NCI-H1417 (cell line): ENCODE data around the gene CHRNA10.

Experiments used
- DNase-seq, 3 experiments: peaks; one replicate each; lab custom pipeline; 2025; lab: John Stamatoyannopoulos, UW

The CHRNA10 gene

DNA sequence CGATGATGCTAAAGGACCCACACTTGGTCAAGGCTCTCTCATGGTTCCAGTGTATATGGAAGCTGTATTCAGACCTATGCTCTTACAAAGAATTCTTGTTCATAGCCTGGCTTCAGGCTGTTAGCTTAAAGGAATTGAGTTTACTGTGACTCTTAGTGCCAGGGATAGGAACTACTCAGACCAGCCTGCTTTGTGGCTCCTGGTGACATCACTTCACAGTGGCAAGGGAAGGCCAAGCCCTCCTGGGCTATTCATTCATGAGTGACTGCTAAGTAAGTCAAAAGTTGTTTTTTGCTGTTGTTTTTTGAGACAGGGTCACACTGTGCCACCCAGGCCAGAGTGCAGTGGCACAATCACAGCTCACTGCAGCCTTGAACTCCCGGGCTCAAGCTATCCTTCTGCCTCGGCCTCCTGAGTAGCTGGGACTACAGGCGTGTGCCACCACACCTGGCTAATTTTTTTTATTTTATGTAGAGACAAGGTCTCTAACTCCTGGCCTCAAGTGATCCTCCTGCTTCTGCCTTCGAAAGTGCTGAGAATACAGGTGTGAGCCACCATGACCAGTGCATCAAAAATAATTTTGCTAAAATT is 39.0 kb downstream of the CHRNA10 start:
- DNase-seq, result no peak

- no peak for DNase-seq
These were observed 39.9 kb downstream of the CHRNA10 start for GRCh38 chr11:3631331-3631730.

- no peak for DNase-seq
These were observed 43.9 kb downstream of the CHRNA10 start for GRCh38 chr11:3627291-3627690.

DNA sequence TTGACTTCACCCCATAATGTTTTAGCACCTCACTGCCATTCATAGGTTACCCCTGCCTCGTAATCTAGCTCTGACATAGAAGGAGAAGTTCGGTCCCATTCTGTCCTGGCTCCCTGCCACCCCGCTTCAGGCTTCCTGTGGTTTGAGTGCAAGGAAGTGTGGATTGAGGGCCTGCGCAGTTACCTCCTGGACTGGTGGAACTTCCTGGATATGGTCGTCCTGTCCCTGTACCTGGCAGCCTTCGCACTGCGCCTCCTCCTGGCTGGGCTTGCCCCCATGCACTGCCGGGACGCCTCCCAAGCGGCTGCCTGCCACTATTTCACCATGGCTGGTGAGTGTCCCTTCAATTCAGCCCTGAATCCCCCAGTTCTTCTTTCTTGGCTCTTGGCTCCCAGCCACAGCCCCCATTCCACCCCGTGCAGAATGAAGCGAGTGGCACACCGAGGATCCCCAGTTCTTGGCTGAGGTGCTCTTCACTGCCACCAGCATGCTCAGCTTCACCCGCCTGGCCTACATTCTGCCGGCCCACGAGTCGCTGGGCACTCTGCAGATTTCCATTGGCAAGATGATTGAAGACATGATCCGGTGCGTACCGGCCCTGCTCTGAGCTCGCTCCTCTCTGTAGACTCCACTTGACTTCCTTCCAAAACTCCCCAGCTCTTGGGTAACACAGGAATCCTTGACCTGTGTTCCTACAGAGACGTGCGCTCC is 44.8 kb downstream of the CHRNA10 start:
- no peak for DNase-seq

- no peak for DNase-seq
These were observed 47.3 kb downstream of the CHRNA10 start for GRCh38 chr11:3623767-3624458.

DNA sequence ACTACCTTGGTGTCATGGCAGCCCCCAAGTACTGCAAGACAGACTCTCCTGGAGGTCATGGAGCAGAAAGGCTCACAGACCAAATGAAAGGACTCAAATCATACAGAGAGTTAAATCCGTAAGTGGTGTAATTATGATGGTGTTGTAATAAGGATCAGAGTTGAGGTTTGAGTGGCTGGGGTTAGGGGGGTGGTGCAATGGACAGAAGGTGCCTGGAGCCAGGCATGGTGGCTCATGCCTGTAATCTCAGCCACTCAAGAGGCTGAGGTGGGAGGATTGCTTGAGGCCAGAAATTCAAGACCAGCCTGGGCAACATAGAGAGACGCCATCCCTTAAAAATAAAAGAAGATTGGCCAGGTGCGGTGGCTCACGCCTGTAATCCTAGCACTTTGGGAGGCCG is 48.1 kb downstream of the CHRNA10 start:
- no peak for DNase-seq

DNA sequence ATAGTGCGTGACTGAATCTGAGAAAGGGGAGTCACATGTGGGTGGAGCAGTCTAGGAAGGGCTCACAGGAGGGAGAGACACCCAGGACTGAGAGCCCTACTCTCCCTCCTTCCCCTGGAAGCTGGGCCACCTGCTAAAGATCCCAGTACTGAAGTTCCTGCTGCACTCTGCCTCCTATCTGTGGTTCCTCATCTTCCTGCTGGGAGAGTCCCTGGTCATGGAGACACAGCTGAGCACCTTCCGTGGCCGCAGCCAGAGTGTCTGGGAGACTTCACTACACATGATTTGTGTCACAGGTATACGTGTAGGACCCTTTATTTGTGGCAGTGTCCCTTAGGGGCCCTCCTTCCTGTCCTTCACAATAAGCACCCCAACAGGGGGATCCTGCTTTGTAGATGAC is 48.7 kb downstream of the CHRNA10 start:
- DNase-seq, result no peak

DNA sequence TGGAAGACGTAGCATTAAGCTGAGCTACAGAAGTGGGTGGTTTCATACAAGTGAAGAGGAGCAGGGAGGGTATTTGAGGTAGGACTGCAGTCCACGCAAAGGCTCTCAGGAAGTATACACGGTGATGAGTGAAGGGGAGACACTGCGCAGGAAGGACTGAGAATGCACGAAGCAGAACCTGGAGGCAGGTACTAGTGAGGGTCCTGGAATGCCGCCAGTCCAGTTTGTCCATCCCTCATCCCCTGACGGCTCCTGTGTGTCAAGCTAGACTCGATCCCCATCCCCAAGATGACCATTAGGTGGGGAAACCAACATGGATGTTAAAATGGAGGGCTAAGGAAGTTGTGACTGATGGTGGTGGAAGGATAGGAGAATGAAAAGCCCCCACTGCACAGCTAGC is 53.2 kb downstream of the CHRNA10 start:
- DNase-seq, result no peak

- DNase-seq, result no peak
These were observed 54.3 kb downstream of the CHRNA10 start for GRCh38 chr11:3616721-3617460.

DNA sequence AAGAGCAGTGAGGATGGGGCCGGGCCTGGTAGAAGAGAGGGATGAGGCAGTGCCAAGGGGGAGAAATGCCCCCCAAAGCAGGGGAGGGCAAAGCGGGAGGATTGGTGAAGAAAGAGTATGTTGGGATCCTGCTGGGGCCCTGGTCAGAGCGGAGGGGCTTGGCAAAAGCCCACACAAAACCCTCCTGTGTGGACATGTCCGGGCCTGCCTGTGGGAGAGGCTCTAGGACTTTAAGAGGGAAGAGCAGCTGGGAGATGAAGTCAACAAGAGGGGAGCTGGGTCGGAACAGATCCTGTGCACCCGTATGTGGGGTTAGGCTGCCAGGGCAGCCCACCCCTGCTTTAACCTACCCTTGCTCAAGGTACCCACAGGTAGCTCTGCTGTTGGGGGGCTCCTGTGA is 55.2 kb downstream of the CHRNA10 start:
- DNase-seq, result no peak
